HepG2 (cell line): ENCODE data around the gene POLN. TPM values are rescaled to one million over a fixed set of nuclear protein-coding genes. Genes with fewer than 3 reads are reported as not detected.
A peak's percentile ranks its signal among the peaks of the same experiment; 100 is the strongest.

Source experiments
- CHD4 ChIP-seq: fragments of 200-600 bp; sonication (generic); IDR thresholded peaks from 2 replicates; pipeline ENCODE4 v1.7.0; 2017; ENCODE audit warnings: mild to moderate bottlenecking, low read length, borderline replicate concordance
- KAT8 ChIP-seq: IDR thresholded peaks from 2 replicates; pipeline ENCODE4 v1.6.1; 2016; ENCODE audit warnings: missing genetic modification reagents, missing compliant biosample characterization
- KIAA2018 ChIP-seq: sonication (generic); formaldehyde crosslinking; IDR thresholded peaks from 2 replicates; pipeline ENCODE4 v1.5.0; 2020; ENCODE audit warnings: mild to moderate bottlenecking, missing genetic modification reagents, borderline replicate concordance
- MYC ChIP-seq: sonication (generic); formaldehyde crosslinking; IDR thresholded peaks from 2 replicates; pipeline ENCODE4 v1.9.0; 2021; ENCODE audit warnings: missing genetic modification reagents, borderline replicate concordance
- PATZ1 ChIP-seq: sonication (generic); formaldehyde crosslinking; IDR thresholded peaks from 2 replicates; pipeline ENCODE4 v1.4.0; 2020; ENCODE audit warnings: missing genetic modification reagents
- RXRA ChIP-seq: sonication (generic); formaldehyde crosslinking; IDR thresholded peaks from 2 replicates; pipeline ENCODE4 v1.5.1; 2020; ENCODE audit warnings: missing genetic modification reagents
- ZFP37 ChIP-seq: sonication (generic); formaldehyde crosslinking; IDR thresholded peaks from 2 replicates; pipeline ENCODE4 v1.4.0; 2020; ENCODE audit warnings: missing genetic modification reagents, borderline replicate concordance
- ZFP82 ChIP-seq: sonication (generic); formaldehyde crosslinking; IDR thresholded peaks from 2 replicates; pipeline ENCODE4 v1.5.1; 2020; ENCODE audit warnings: mild to moderate bottlenecking, missing genetic modification reagents, borderline replicate concordance
- polyA plus RNA-seq, 8 experiments: library from polyadenylated mRNA; depleted of rRNA in 3 of 8; stranded (reverse) in 7 of 8; unstranded in 1 of 8; fragments of >200 nt; fragmentation: Illumina TruSeq in 4 of 8; extraction: Trizol in 4 of 8; gene quantifications; 2 replicates each; pipeline versions ENCODE4 v1.2.1 to v1.2.3, GENCODE V29; 2011 to 2016; ENCODE audit warnings: low read depth in 4 of 8, missing spikeins in 1 of 8, mixed read lengths in 1 of 8; ENCODE audit not compliant: insufficient read depth in 1 of 8
- total RNA-seq, 5 experiments: library from RNA; depleted of rRNA; stranded (reverse); fragments of >200 nt; fragmentation: Illumina TruSeq; extraction: Trizol; gene quantifications; 2 replicates each; pipeline ENCODE4 v1.2.3, GENCODE V29; 2016; ENCODE audit warnings: low read depth in 1 of 5
- TF ChIP-seq, protein P1 (sequence below): sonication (generic); formaldehyde crosslinking; IDR thresholded peaks from 2 replicates; pipeline ENCODE4 v1.5.0; 2020; ENCODE audit warnings: mild to moderate bottlenecking, missing genetic modification reagents

The POLN gene
- total and polyA plus RNA-seq, 2 of the 13 experiments (the other 11 are each of a cell fraction or from before 2014, with no cell fraction given): 0.93 to 1.5 TPM

GRCh38 chr4:2041239-2042130 lies 200.4 kb downstream of the POLN start (continued):
- TF ChIP-seq CHD4 (no peak), ZFP37 (CRISPR knock-in tag) (no peak), MYC (CRISPR knock-in tag) (no peak), ZFP82 (CRISPR knock-in tag) (no peak), KAT8 (CRISPR knock-in tag) (0 out of 2 replicates have a peak, but pooled peaks have one; percentile 17), PATZ1 (CRISPR knock-in tag) (peak; percentile 48), KIAA2018 (no peak), RXRA (CRISPR knock-in tag) (peak; percentile 53; the same call in 1 of the 2 replicates)
- TF ChIP-seq, protein P1, sequence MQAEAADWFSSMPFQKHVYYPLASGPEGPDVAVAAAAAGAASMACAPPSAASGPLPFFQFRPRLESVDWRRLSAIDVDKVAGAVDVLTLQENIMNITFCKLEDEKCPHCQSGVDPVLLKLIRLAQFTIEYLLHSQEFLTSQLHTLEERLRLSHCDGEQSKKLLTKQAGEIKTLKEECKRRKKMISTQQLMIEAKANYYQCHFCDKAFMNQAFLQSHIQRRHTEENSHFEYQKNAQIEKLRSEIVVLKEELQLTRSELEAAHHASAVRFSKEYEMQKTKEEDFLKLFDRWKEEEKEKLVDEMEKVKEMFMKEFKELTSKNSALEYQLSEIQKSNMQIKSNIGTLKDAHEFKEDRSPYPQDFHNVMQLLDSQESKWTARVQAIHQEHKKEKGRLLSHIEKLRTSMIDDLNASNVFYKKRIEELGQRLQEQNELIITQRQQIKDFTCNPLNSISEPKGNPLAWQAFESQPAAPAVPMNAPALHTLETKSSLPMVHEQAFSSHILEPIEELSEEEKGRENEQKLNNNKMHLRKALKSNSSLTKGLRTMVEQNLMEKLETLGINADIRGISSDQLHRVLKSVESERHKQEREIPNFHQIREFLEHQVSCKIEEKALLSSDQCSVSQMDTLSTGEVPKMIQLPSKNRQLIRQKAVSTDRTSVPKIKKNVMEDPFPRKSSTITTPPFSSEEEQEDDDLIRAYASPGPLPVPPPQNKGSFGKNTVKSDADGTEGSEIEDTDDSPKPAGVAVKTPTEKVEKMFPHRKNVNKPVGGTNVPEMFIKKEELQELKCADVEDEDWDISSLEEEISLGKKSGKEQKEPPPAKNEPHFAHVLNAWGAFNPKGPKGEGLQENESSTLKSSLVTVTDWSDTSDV (CRISPR knock-in tag): 0 out of 2 replicates have a peak, but pooled peaks have one; percentile 13
